Activated naive CD8-positive, alpha-beta T cell treated with anti-CD3 and anti-CD28 coated beads for 36 hours (primary cell): ENCODE measurements around the gene RCC2. TPM values are rescaled to one million over a fixed set of nuclear protein-coding genes. Genes with fewer than 3 reads are reported as not detected.
"Not testable (repeated sequence)": the region's sequence is repeated elsewhere in the genome, so short reads cannot be mapped to it uniquely, and the experiment has no call there.

Source experiments
- DNase-seq: peaks from one replicate; pipeline ENCODE4 v3.0.0; 2021
- H3K27ac Mint-ChIP-seq: one replicate; pipeline ENCODE4 v1.8.0; 2022; ENCODE audit warnings: mild to moderate bottlenecking, moderate library complexity, mixed read lengths
- H3K27me3 Mint-ChIP-seq: one replicate; pipeline ENCODE4 v1.8.0; 2022; ENCODE audit warnings: mild to moderate bottlenecking, mixed read lengths
- H3K36me3 Mint-ChIP-seq: one replicate; pipeline ENCODE4 v1.8.0; 2021; ENCODE audit warnings: mild to moderate bottlenecking, mixed read lengths
- H3K4me1 Mint-ChIP-seq: one replicate; pipeline ENCODE4 v1.8.0; 2021; ENCODE audit warnings: mixed read lengths
- H3K4me3 Mint-ChIP-seq: one replicate; pipeline ENCODE4 v1.8.0; 2022; ENCODE audit warnings: mild to moderate bottlenecking, moderate library complexity, mixed read lengths
- H3K9me3 Mint-ChIP-seq: one replicate; pipeline ENCODE4 v1.8.0; 2022; ENCODE audit warnings: mixed read lengths
- total RNA-seq, 2 experiments: library from RNA; stranded (reverse); gene quantifications; one replicate each; pipeline ENCODE4 v1.2.3, GENCODE V29; 2021

RCC2 gene
- total RNA-seq, 2 experiments from 2014 or later: 192 to 196 TPM

DNA sequence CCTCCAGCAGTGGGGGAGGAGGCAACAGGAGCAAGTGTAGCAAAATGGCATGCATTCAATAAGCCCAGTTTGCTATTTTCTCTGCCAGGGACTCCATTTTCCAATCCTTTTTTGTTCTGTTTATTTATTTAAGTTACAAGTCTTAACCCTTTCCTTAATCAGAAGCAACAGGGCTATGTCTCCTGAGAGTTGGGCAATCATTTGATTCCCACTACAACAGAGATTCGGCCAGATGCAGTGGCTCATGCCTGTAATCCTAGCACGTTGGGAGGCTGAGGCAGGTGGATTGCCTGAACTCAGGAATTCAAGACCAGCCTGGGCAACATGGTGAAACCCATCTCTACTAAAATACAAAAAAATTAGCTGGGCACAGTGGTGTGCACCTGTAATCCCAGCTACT, 25.5 kb downstream of the RCC2 start:
- no peaks in the 10 kb centered on the region for H3K27me3 Mint-ChIP-seq
- DNase-seq: no peak
- peaks cover 51% of the 10 kb centered on the region for H3K36me3 Mint-ChIP-seq
- no peak overlapping the region for H3K27ac Mint-ChIP-seq
- H3K9me3 Mint-ChIP-seq: no peaks in the 10 kb centered on the region
- peaks cover 4% of the 10 kb centered on the region for H3K4me1 Mint-ChIP-seq
- H3K4me3 Mint-ChIP-seq: no peak overlapping the region

DNA sequence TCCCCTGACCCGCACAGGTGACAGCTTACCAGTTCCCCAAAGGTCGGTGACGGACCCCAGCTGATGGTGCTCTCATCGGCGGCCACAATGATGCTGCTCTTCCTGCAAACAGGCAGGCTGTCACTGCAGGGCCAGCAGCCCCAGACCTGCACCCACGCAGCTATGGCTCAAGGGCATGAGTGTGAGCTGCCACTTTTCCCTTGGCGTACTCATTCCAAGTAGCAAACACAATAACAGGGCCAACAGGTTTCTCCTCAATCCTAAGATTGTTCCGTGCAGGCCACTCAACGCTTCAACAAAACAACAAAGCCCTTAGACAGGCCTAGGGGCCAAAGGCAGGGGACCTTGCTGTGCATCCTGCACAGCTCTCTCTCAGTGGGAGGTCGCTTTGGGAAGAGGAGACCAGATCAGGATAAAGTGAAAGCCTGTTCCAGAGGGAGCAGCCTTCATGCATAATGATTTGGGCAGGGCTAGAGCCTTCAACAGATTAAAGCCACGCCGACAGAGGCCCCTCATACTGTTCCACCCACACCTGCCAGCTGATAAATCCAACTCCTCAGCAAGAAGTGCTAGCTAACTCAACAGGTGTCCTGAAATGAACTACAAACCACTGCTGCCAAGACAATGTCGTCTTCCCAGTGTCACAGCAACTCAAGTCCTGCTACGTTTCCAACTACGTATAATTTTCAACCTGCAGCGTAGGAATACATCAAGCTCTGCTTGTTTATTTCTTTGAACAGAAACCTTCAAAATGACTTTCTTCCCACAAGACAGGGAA, 27.2 kb downstream of the RCC2 start:
- Mint-ChIP-seq H3K27ac (no peak overlapping the region), H3K27me3 (no peaks in the 10 kb centered on the region), H3K36me3 (peaks cover 46% of the 10 kb centered on the region), H3K9me3 (no peaks in the 10 kb centered on the region), H3K4me1 (peaks cover 4% of the 10 kb centered on the region), H3K4me3 (no peak overlapping the region)
- DNase-seq: no peak

DNA sequence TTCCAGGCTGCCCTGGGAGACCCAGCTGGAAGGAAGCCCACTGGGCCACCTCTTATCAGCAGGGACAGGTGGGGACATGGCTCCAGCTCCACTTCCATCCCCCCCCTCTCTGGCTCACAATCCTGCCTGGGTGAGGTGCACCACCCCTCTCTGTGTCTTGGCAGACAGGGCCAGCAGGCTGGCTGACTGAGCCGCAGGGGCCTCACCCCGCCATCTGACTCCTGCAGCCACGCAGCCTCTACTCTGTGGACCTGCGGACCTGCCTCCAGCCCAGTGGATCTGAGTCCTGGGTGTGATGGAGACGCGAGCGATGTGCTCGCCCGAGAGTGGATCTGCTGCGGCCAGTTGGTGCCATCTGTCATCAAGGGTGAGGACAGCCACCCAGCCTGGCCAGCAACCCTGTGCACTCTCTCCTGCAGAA, 30.1 kb downstream of the RCC2 start:
- Mint-ChIP-seq H3K4me3 (no peak overlapping the region), H3K9me3 (no peaks in the 10 kb centered on the region), H3K36me3 (peaks cover 33% of the 10 kb centered on the region), H3K4me1 (peaks cover 2% of the 10 kb centered on the region), H3K27ac (no peak overlapping the region), H3K27me3 (no peaks in the 10 kb centered on the region)
- DNase-seq: no peak

DNA sequence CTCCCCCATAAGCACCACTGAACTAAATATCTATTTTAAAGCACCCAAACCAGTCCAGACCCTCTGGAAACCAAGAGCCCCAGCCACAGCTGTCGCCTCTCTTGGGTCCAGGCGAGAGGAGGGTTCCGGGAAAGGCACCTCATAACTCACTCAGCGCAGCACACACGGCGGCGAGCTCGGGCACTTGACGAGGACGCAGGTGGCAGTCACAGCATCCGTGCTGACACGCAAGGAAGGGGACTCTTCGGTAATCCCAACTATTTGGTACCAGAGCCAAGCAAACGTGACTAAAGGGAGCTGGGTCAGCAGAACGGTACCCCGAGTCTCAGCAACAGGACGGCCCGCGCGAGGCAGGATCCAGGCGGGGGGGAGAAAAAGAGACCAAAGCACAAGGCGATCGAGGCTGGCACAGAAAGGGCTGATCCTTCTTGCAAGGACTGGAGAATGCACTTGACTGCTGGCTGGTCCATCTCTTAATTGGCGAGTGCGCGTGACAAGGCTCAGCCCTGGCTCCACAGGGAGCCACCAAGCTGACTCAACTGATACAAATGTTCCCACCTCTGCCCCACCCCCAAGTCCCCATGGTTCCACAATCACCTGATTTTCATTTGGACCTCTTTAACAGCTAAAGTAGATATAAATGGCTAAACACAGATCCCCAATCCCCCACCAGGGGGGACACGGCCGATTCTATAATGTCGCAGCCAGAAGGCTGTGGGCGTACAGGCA, 31.5 kb downstream of the RCC2 start:
- H3K27me3 Mint-ChIP-seq, DNase-seq, H3K4me3 Mint-ChIP-seq, H3K4me1 Mint-ChIP-seq, H3K9me3 Mint-ChIP-seq, H3K27ac Mint-ChIP-seq: not testable (repeated sequence)
- H3K36me3 Mint-ChIP-seq: peaks cover 26% of the 10 kb centered on the region

DNA sequence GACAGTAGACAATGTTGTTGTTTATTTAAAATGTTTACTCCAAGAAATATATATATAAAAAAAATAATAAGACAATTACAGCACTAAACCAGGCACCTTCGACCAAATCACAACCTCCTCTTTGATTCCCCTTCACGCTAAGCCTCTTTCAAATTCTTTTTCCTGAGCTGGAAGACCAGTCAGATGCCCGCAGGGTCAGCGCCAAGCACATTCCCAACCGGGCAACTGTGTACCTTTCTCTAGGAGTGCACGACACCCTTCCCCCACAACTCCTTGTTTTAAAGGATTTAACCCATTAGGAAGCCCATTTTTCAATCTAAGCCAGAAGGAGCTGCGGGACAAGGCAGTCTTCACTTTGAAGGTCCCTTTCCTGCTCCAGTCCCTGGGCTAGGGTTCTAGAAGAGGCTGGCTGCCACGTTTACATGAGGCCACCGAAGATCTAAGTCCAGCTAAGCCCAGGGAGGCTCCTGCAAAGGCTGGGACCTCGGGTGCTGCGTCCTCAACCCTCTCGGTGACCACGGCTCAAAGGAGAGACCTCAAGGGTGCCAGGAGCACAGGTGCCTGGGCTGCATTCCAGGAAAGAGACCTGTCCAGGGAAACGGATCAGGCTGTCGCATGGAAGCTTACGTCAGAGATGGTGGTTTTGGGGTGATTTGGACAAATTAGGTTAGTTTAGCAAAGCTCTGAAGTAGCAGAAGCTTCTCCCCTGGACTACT, 32.6 kb downstream of the RCC2 start:
- peak overlapping the region; percentile 58 for H3K27ac Mint-ChIP-seq

DNA sequence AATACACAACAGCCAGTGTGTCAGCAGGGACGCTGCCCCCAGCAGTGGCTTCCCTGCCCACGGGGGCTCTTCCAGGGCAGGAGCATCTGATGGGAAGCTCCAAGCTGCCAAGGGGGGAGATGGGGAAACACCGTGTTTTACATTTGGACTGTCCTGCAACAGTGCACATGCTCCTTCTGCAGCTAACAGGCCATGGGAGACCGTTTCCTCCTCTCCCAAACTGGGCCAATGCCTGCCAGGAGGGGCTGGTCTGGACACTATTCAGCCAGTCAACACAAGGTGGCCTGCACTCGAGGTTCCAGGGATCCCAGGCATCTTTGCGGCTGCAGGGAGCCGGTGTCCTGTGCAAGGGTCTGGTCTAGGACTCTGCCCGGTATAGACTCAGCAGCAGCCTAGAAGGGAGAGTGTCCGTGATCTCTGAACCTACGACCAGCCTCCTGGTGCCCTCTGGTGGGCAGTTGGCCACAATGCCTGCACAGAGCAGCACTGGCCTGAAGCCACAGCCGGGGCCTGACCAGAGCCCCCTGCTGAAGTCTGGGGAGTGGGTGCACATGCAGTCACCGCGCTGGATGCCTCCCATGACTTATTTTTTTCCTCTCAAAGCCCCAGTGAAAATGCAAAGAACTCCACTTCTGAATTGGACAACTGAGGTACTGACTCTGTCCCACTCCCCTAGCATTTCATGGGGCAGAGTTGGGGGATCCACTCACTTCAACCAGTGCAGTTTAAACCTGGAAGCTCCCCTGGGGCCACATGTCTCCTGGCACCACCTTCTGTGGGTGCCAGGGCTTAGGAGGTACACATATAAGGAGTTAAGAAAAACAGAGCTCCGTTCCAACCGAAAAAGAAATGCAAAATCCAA, 33.3 kb downstream of the RCC2 start:
- Mint-ChIP-seq H3K36me3 (peaks cover 17% of the 10 kb centered on the region), H3K4me3 (no peak overlapping the region), H3K4me1 (no peaks in the 10 kb centered on the region), H3K27me3 (no peaks in the 10 kb centered on the region), H3K27ac (peak overlapping the region; percentile 45), H3K9me3 (no peaks in the 10 kb centered on the region)
- peak; percentile 48 for DNase-seq

More for the DNA sequence above, 32.6 kb downstream of the RCC2 start:
- H3K4me1 Mint-ChIP-seq, DNase-seq, H3K9me3 Mint-ChIP-seq, H3K27me3 Mint-ChIP-seq: not testable (repeated sequence)
- peaks cover 21% of the 10 kb centered on the region for H3K36me3 Mint-ChIP-seq
- peak overlapping the region; percentile 34 for H3K4me3 Mint-ChIP-seq

DNA sequence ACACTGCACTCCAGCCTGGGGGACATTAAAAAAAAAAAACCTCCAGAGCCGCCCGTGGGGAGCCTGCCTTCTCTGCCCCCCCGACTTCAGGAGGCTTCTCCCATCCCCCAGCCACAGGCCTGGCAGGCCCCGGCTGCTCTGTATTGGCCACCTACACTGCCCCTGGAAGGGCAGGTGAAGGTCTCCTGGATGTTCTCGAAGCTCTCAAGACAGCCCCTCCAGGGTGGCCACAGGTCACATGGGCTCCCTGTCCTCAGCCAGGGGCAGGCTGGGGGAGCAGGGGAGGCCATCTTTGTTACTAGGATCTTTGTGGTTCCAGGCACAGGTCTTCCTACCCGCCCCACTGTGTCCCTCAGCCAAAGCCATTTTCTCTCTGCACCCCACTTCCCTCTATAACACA, 34.7 kb downstream of the RCC2 start:
- H3K27ac Mint-ChIP-seq: peak overlapping the region; percentile 3
- DNase-seq: no peak
- no peak overlapping the region for H3K4me3 Mint-ChIP-seq

DNA sequence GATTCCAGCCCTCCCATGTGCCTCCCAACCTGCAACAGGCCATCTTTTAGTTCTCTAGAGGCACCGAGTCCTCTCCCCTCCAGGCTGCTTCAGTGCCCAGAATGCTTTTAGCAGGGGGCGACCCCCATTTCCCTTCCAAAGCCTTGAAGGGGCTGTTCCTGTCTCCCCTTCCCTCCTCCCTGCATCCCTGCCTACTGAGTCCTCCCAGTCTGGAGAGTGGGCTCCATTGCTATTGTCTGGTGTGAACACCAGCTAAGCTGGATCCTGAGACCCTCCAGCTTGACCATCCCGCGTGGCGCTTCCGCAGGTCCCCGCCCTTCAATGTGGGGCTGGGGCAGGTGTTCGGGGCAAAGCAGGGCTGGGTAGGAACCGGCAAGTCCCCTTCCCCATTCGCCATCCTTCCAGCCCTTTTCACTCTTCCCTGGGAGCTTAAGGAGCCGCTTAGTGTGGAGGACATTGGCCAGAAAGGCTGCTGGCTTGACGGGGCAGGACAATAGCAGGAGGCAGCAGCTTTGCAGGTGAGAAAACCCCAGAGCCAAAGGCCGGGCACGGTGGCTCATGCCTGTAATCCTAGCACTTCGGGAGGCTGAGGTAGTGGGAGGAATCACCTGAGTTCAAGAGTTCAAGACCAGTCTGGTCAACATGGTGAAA, 35.3 kb downstream of the RCC2 start:
- Mint-ChIP-seq H3K4me3 (no peak overlapping the region), H3K9me3 (no peaks in the 10 kb centered on the region), H3K27me3 (no peaks in the 10 kb centered on the region), H3K36me3 (peaks cover 9% of the 10 kb centered on the region), H3K4me1 (no peaks in the 10 kb centered on the region), H3K27ac (no peak overlapping the region)
- DNase-seq: no peak

More for the DNA sequence above, 34.7 kb downstream of the RCC2 start:
- no peaks in the 10 kb centered on the region for H3K9me3 Mint-ChIP-seq
- no peaks in the 10 kb centered on the region for H3K4me1 Mint-ChIP-seq
- H3K27me3 Mint-ChIP-seq: no peaks in the 10 kb centered on the region
- H3K36me3 Mint-ChIP-seq: peaks cover 13% of the 10 kb centered on the region

DNA sequence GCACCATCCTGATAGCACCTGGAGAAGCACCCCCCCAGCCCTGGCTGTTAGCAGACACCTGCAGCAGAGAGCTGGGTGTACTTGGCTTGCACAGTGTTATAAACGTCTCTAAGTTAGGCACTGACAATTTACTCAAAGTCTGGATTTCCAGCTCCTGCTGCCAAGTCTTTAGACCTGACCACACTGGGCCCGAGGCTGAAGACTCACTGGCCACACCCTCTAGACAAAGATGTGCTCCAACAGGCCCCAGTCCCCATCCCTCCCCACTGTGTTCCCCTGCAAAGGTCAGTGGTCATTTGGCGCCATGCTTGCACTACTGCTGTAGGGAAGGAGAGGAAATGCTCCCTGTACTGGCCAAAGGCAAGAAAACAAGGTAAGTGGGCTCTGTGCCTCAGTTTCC, 36.4 kb downstream of the RCC2 start:
- peaks cover 9% of the 10 kb centered on the region for H3K36me3 Mint-ChIP-seq
- H3K27ac Mint-ChIP-seq: no peak overlapping the region
- no peak overlapping the region for H3K4me3 Mint-ChIP-seq
- no peak for DNase-seq
- no peaks in the 10 kb centered on the region for H3K27me3 Mint-ChIP-seq
- H3K9me3 Mint-ChIP-seq: no peaks in the 10 kb centered on the region
- no peaks in the 10 kb centered on the region for H3K4me1 Mint-ChIP-seq

DNA sequence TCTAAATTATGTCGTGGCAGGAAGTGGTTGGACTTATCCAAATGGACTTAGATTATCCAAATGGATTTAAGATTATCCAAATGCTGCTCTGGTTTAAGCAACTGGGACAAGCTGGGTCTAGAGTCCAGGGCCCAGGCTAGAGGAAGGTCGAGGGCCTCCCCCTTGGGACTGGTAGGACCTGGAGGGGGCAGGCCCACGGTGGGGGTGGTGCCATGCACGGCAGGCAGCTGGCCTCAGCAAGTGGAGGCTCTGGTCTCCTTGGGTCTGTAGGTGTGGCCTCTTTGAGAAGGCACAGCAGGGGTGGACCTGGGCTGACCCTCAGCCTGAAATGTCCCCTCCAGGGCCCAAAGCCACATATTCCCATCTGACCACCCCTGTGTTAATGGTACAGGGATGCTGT, 37.6 kb downstream of the RCC2 start:
- Mint-ChIP-seq H3K4me1 (no peaks in the 10 kb centered on the region), H3K36me3 (peaks cover 2% of the 10 kb centered on the region), H3K27me3 (no peaks in the 10 kb centered on the region), H3K9me3 (no peaks in the 10 kb centered on the region), H3K27ac (no peak overlapping the region), H3K4me3 (no peak overlapping the region)
- no peak for DNase-seq

DNA sequence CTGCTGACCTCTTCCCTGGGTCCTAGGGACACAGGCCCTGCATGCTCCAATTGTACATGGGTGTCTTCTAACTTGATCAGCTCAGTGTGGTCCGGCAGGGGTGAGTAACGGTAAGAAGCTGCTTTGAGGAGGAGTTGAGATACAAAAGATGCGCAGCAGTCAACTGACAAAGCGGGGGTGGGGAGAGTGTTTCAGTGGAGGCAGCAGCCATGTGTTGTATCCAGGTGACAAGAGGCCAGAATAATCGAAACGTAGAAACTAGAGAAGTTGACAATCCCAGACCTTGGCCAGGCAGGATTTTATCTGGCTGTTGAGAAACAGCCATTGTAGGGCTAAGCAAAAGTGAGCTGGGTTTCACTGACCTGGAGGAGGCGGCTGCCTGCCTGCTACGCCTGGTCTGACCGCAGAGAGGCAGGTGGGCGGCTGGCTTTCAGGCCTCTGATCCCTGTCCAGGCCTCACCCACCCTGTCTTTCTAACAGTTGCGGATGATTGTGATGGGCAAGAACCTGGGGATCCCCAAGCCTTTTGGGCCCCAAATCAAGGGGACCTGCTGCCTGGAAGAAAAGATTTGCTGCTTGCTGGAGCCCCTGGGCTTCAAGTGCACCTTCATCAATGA, 38.6 kb downstream of the RCC2 start:
- H3K27me3 Mint-ChIP-seq: no peaks in the 10 kb centered on the region
- H3K36me3 Mint-ChIP-seq: no peaks in the 10 kb centered on the region
- no peaks in the 10 kb centered on the region for H3K9me3 Mint-ChIP-seq
- H3K27ac Mint-ChIP-seq: no peak overlapping the region
- no peaks in the 10 kb centered on the region for H3K4me1 Mint-ChIP-seq
- H3K4me3 Mint-ChIP-seq: no peak overlapping the region
- DNase-seq: no peak

DNA sequence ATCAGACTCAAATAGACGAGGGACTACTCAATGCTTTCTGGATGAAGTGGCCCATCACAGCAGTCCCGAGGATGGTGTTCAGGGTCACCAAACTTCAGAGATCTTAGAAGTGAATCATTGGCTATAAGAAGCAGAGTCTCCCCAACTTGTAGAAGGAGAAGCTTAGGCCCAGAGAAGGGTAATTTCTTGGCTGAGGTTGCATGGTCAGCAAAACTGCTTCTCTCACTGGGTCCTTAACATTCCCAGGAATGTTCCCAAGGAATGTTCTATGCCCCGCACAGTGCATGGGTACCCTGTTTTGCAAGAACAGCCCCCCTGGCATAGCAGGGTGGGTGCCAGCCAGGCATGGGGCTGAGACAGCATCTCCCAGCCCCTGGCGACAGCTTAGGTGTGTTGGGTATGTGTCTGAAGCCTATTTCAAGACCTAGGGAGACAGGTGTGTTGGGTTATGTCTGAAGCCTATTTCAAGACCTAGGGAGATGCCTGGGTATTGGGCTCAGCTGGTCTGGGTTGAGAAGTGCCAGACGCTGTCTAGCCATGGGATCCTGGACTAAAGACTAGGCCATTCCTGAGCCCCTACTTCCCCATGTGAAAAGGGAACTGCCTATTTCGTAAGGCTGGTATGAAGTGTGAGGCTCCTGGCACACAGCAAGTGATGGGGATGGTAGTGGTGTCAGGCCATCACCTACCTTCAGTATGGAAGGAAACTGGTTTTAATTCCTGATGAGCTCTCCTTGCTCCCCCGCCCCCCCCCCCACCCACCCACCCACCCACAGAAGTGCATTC, 41.4 kb downstream of the RCC2 start:
- Mint-ChIP-seq H3K4me1 (no peaks in the 10 kb centered on the region), H3K27me3 (no peaks in the 10 kb centered on the region), H3K36me3 (no peaks in the 10 kb centered on the region), H3K4me3 (no peak overlapping the region), H3K9me3 (no peaks in the 10 kb centered on the region), H3K27ac (no peak overlapping the region)
- no peak for DNase-seq

DNA sequence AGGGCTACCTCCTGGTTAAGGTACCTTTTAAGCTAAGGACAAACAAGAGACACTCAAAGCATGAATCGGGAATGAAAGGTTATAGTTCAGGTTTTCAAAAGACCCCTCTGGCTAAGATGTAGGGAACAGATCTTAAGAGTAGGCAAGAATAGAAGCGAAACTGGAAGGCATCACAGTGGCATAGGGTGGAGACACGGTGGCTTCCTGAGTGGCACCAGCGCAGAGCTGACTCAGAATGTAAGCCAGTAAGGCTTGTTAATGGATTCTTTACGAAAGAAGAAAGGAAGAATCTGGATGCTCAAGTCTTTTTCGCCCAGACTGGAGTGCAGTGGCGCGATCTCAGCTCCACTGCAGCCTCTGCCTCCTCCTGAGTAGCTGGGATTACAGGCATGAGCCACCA, 46.2 kb downstream of the RCC2 start:
- no peaks in the 10 kb centered on the region for H3K4me1 Mint-ChIP-seq
- no peaks in the 10 kb centered on the region for H3K36me3 Mint-ChIP-seq
- H3K27ac Mint-ChIP-seq: no peak overlapping the region
- no peaks in the 10 kb centered on the region for H3K9me3 Mint-ChIP-seq
- DNase-seq: no peak
- H3K27me3 Mint-ChIP-seq: no peaks in the 10 kb centered on the region
- no peak overlapping the region for H3K4me3 Mint-ChIP-seq
